Loucy (cell line): ENCODE results near the gene SLC9A3.

Experiments used
- H2AFZ ChIP-seq: fragments of 200-600 bp; sonication (generic); 2 replicates; pipeline ENCODE4 v1.6.0; 2016; ENCODE audit warnings: antibody characterized with exemption, mild to moderate bottlenecking, low read length, moderate library complexity
- H3F3A ChIP-seq: fragments of 200-600 bp; 2 replicates; pipeline ENCODE4 v1.6.0; 2016; ENCODE audit warnings: antibody characterized with exemption, low read depth, mild to moderate bottlenecking
- H3K27me3 ChIP-seq: fragments of 200-600 bp; sonication (generic); 2 replicates; pipeline ENCODE4 v1.6.1; 2014; ENCODE audit warnings: low read length, mild to moderate bottlenecking; ENCODE audit not compliant: insufficient read depth, poor library complexity, severe bottlenecking
- H3K36me3 ChIP-seq: fragments of 200-600 bp; sonication (generic); 2 replicates; pipeline ENCODE4 v1.6.1; 2016; ENCODE audit warnings: low read length; ENCODE audit not compliant: insufficient read depth
- H3K4me1 ChIP-seq: fragments of 200-600 bp; sonication (generic); 2 replicates; pipeline ENCODE4 v1.5.1; 2014; ENCODE audit warnings: low read length, mild to moderate bottlenecking; ENCODE audit not compliant: insufficient read depth, poor library complexity, severe bottlenecking
- H3K4me2 ChIP-seq: fragments of 200-600 bp; sonication (generic); 2 replicates; pipeline ENCODE4 v1.6.0; 2014; ENCODE audit warnings: antibody characterized with exemption, low read length, low read depth, mild to moderate bottlenecking; ENCODE audit not compliant: poor library complexity, severe bottlenecking
- H3K4me3 ChIP-seq: fragments of 200-600 bp; sonication (generic); 2 replicates; pipeline ENCODE4 v1.5.1; 2014; ENCODE audit warnings: low read length, mild to moderate bottlenecking, mixed read lengths; ENCODE audit not compliant: poor library complexity, severe bottlenecking
- H3K79me2 ChIP-seq: fragments of 200-600 bp; sonication (generic); 2 replicates; pipeline ENCODE4 v1.6.1; 2014; ENCODE audit warnings: low read length; ENCODE audit not compliant: insufficient read depth
- H3K9ac ChIP-seq: fragments of 200-600 bp; sonication (generic); 2 replicates; pipeline ENCODE4 v1.6.0; 2014; ENCODE audit warnings: mild to moderate bottlenecking, low read depth, low read length, moderate library complexity; ENCODE audit not compliant: poor library complexity, severe bottlenecking
- H3K9me2 ChIP-seq: fragments of 200-600 bp; sonication (generic); replicated peaks from 2 replicates; pipeline ENCODE4 v1.6.1; 2016; ENCODE audit warnings: low read depth, low read length, mixed read lengths
- H3K9me3 ChIP-seq: fragments of 200-600 bp; sonication (generic); 2 replicates; pipeline ENCODE4 v1.6.1; 2014; ENCODE audit warnings: mild to moderate bottlenecking, antibody characterized with exemption, low read length, low read depth; ENCODE audit not compliant: insufficient read depth
- H4K20me1 ChIP-seq: fragments of 200-600 bp; sonication (generic); 2 replicates; pipeline ENCODE4 v1.6.0; 2014; ENCODE audit warnings: antibody characterized with exemption, low read length, mild to moderate bottlenecking; ENCODE audit not compliant: insufficient read depth, poor library complexity, severe bottlenecking
- CTCF ChIP-seq: fragments of 200-600 bp; sonication (generic); conservative IDR thresholded peaks from 2 replicates; pipeline ENCODE4 v1.5.1; 2014; ENCODE audit warnings: mild to moderate bottlenecking, antibody characterized with exemption, low read length
- EZH2phosphoT487 ChIP-seq: fragments of 200-600 bp; IDR thresholded peaks from 2 replicates; pipeline ENCODE4 v1.6.1; 2018; ENCODE audit warnings: antibody characterized with exemption, mild to moderate bottlenecking, moderate library complexity, borderline replicate concordance

SLC9A3 gene

DNA sequence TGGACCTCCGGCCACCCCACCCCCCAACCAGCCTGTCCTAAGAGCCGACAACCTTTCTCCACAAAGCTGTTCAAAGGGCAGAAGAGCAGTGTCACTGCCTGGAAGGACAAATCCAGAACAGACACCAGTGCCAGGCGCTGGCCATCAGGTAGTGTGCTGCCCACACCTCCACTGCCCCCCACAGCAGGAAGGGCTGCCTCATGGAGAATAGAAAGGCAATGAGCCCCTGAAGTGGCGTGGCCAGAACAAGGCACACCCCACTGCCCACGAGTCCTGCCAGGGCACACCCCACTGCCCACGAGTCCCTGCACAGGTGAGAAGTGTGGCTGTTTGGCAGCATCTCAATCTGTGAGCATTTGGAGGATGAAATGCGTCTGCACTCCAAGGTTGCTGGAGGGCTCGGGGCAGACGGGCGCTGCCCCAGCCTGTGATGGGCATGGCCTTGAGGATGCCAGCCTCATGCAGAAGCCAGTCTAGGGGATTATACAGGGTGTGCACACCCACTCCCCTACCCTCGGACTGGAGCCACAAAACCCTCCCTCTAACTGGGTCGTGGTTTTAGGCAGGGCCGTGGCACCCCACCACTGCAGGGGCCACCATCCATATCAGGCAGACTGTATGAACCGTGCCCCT is 2.3 kb upstream of the SLC9A3 start:
- Histone ChIP-seq H3K27me3 (no peaks in the 10 kb centered on the region), H4K20me1 (no peaks in the 10 kb centered on the region), H3K9me2 (no peaks in the 10 kb centered on the region), H3K4me1 (peaks cover 28% of the 10 kb centered on the region), H3K4me3 (no peak overlapping the region), H3K9ac (no peak overlapping the region), H3K9me3 (no peaks in the 10 kb centered on the region), H3K4me2 (peak overlapping the region; percentile 56), H3K79me2 (no peaks in the 10 kb centered on the region), H3F3A (no peaks in the 10 kb centered on the region), H2AFZ (no peak overlapping the region), H3K36me3 (no peaks in the 10 kb centered on the region)
- no peak for TF ChIP-seq CTCF
- TF ChIP-seq EZH2phosphoT487 = no peak

- Histone ChIP-seq H3K4me2 (no peak overlapping the region), H3F3A (no peaks in the 10 kb centered on the region), H3K9me2 (no peaks in the 10 kb centered on the region), H4K20me1 (no peaks in the 10 kb centered on the region), H3K4me1 (peaks cover 31% of the 10 kb centered on the region), H3K9me3 (no peaks in the 10 kb centered on the region), H3K4me3 (no peak overlapping the region), H3K36me3 (no peaks in the 10 kb centered on the region), H3K79me2 (no peaks in the 10 kb centered on the region), H3K27me3 (no peaks in the 10 kb centered on the region), H2AFZ (no peak overlapping the region), H3K9ac (no peak overlapping the region)
- no peak for TF ChIP-seq EZH2phosphoT487
- TF ChIP-seq CTCF = no peak
Measured at GRCh38 chr5:525916-526315, 1.7 kb upstream of the SLC9A3 start.

DNA sequence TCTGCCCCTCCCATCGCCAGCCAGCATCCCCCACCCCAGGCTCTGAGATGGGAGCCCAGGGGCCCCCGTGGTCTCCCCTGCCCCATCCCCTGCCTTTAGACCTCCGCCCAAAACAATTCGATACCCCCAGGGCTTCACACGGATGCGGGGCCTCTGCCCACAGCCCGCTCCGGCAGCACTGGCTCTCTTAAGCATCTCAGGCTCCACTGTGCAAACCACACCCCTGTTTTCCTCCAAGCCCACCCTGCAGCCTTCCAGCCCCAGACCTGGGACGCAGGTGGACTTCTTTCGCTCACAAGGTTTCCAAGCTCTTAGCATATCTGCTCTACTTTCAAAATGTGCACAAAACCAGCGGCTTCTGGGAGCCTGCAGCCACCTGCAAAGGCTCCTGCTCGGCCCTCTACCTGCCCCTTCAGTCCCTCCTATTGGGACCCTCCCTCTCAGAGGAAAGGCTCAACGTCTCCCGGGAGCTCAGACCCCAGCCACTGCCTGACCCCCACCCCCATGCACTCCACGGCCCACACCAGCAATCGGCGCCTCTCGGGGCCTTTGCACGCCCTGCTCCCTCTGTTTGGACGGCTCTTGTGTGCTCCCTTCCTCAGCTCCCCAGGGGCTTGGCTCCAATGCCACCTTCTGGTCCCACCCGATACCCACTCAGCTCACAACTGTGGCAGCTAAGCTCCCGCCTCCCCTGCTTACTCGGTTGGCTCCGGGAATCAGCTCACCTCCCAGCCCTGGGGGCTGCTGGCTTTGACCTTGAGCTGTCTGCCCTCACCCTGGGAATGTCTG is 918 bp upstream of the SLC9A3 start:
- Histone ChIP-seq H4K20me1 (no peaks in the 10 kb centered on the region), H3K9ac (no peak overlapping the region), H3K9me2 (no peaks in the 10 kb centered on the region), H3F3A (no peaks in the 10 kb centered on the region), H2AFZ (no peak overlapping the region), H3K4me2 (no peak overlapping the region), H3K4me1 (peaks cover 39% of the 10 kb centered on the region), H3K9me3 (no peaks in the 10 kb centered on the region), H3K4me3 (no peak overlapping the region), H3K36me3 (no peaks in the 10 kb centered on the region), H3K79me2 (no peaks in the 10 kb centered on the region), H3K27me3 (no peaks in the 10 kb centered on the region)
- TF ChIP-seq EZH2phosphoT487 (no peak), CTCF (no peak)
